Activated CD8-positive, alpha-beta memory T cell treated with anti-CD3 and anti-CD28 coated beads for 48 hours (primary cell): ENCODE results near the gene USP10.

Experiments
- DNase-seq, 3 experiments: peaks; one replicate each; pipeline ENCODE4 v3.0.0-alpha.2; 2020; ENCODE audit warnings: low read depth in 2 of 3, low spot score in 2 of 3

Gene USP10

DNA sequence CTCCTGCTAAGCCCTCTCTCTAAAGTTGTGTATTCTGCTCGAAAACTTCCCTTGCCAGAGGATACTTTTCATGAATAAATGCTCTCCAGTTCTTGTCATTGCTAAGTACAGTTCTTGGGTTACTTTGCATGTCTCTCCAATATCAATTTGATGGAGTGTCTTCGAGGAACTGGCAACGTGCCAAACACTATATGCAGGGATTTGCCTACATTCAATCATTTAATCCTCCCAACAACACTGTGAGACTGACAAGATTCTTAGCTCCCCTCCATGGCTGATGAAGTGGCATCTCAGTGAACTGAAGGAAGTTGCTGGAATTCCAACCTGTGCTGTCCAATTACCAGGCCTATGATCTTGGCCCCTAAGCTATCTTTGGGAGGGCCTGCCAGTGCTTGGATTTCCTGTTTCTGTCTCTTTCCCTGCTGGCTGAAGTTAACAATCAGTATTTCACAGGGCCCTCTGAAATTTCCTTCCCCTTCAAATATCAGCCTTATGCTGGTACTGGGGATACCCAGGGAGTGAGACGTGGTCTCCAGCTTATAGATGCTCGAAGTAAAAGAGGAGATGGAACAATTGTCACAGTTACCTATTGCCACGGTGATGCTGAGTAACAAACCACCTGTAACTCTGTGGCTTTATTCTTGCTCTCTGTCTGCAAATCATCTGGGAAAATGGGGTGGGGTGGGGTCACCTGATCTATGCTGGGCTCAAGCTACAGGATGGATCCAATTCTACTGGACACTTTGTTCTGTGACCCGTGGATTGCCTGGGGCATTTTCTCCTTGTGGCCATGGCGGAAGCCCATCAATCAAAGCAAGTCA lies 100.6 kb downstream of the USP10 start:
- DNase-seq, result no peak

DNA sequence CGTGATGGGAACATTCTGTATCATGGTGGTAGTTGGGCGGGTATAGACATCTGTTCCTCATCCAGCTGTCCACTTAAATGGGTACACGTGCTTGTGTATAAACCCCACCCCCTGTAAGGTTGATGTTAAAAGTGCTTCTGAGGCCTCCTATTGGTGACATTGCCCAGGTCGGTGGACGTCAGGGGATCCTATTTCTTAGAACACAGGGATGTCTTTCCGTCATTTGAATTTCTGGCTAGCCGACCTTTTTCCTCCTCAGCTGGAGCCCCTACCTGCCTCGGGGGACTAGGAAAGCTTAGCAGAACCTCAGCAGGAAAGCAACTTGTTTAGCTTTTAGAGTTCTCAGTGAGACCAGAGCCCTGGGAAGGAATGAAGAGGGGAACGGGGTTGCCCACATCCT lies 103.3 kb downstream of the USP10 start:
- DNase-seq, result no peak

DNA sequence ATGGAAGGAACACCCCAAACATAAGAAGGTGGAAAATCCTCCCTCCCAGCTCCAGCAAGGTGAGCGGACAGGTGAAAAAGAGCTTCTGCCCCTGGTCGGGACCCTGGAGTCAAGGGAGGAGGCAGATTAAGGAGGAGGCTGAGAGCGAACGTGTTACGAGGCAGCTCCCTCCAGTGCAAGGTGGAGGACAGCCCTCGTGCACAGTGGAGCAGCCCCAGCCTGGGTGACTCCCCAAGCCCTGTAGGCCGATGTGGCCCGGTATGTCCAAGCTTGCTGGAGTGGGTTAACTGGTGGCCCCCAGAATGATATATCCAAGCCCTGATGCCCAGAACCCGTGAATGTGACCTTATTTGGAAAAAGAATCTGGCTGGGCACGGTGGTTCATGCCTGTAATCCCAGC lies 104.5 kb downstream of the USP10 start:
- DNase-seq, result no peak

DNA sequence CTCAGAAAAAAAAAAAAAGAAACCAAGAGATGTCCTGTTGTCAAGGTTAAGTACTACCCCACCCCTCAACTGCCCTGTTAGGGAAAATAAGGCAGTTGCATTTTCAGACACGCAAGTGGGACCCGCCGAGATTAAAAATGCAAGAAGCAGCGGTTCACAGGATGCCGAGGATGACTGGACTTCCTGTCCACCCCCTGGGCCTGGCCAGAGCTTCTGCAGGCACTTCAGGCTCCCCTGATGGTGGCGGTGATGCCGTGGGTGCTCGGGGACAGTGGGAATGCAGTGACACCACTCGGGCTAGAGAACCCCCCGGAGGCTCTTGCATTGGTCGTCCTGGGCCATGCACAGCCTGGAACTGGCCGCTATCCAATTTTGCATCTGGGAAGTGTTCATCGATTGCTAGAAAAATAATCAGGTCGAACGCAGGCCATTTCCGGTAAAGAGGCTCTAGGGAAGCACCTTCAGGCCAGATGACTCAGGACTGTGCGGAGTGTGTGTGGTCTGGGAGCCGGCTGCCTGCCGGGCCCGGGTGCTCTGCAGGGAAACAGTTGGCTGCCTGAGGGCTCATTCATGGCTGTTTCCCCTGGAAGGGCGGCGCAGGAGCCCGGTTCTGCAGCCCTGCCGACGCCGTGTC lies 106.6 kb downstream of the USP10 start:
- no peak for DNase-seq

DNA sequence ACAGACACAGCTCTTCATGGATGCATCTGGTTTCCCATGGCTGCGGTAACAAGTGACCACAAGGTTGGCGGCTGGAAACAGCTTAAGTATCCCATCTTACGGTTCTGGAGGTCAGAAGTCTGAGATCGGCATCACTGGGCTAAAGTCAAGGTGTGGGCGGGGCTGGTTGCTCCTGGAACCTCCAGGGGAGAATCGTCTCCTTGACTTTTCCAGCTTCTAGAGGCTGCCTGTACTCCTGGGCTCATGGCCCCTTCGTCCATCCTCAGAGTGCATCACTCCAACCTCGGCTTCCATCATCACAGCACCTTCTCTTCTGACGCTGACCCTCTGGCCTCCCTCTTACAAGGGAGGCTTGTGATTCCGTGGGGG lies 107.1 kb downstream of the USP10 start:
- no peak for DNase-seq

DNA sequence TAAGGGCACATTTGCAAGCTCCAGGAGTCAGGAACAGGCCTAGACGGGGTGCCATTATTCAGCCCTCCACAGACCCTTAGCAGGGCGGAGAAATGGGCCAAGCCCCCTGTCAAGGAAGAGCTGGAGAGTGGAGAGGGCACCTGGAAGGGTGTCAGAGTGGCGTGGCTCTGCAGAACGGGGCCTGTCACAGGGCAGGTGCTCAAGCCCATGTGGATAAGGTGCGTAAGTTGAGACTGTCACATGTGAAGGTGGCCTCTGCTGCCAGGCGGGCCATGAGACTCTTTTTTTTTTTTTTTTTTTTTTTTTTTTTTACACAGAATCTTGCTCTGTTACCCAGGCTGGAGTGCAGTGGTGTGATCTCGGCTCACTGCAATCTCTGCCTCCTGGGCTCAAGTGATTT lies 108.0 kb downstream of the USP10 start:
- no peak for DNase-seq

DNA sequence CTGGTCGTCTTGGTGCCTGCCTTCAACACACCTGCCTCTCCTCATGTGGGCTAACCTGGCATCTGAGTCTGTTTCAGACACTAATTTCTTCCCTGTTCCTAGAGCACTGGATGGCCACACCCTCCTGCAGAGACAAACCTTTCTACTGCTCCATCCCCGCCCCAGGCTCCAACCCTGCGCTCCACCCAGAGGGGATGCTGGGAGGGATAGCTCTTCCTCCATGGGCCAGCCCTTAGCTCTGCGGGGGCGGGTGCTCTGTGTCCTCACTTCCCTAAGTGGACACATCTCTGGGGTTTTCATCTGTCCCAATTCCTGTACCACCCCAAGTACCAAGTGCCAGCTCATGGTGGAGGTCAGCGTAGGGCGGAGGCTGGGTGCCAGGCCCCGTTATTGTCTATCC lies 109.0 kb downstream of the USP10 start:
- DNase-seq, result no peak

DNA sequence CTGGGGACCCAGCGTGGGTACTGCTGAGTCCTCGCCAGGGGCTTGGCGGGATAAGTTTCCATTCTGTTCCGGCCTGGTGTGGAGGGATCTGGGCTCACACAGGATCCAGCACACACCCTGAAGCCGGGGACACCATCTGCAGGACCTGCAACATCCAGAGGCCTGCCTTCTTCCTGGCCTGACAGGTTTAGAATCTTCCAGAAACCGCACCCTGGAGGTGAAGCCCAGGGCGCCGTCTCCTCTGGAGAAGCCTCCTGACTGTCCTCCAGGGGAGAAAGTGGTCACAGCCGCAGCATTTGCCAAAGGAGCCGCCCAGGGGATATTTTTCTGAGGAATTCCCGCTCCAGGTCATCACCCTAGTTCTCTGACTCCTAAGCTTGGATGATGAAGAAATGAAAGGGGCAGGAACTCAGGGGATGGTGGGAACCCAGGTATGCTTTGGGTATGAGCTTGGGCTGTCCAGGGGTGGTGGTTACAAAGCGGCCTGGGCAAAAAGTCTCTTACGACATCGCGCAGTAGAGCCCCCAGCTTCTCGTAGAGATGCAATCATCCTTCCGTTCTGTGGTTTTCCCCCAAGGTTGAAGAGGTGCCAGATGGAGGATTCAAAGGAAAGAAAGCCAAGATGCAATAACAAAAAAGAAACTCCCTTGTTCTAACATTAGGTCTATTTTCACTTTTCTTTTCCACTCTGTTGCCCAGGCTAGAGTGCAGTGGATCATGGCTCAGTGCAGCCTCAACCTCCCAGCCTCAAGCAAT lies 110.9 kb downstream of the USP10 start:
- no peak for DNase-seq

DNA sequence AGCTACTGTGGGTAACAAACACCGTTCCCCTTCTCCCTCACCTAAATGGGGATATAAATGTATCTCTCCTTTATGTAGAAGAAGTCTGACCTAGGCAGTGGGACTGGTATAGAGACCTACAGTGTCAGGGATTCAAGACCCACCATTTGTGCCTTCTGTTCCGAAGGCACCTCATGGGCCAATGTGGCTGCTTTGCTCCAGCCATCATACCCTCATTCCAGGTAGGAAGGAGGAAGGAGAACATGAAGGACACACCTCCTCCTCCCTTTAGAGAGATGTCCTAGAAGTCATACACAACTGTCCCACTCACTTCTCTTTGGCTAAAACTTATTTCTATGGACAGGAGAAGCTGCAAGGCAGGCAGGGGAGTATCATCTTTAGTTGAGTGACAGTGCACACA lies 111.7 kb downstream of the USP10 start:
- DNase-seq, result no peak

DNA sequence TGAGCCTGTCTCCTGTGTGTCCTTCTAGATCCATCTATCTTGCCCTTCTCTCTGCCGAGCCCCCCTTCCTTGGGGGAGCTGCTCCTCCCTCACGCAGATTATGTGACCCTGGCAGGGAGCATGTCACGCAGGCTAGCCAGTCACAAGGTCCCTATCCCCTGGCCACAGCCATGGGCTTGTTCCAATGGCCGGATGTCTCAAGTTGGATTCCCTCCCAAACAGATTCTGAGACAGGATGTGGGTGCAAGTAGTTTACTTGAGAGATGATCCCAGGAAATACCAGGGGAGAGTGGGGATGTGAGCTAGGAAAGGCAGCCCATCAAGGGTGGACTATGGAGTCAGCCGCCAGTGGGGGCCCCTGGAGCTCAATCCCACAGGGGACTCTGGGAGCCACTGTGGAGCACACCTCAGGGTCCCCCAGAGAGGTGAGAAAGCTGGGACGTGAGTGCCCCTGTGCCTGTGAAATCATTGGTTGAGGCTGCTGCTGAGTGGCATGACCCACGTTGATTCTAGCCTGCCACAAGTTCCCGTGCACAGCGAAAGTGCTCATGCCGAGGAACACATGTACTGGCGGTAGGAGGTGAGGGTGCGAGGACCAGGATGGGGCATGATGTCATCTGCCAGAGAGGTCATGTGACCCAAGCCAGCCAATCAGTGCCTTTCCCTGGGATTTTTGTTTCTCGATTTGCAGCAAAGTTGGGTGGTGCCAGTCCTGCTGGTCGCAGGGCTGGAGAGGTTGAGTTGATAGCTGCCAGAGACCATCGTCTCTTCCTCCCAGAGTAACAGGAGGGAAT lies 113.5 kb downstream of the USP10 start:
- no peak for DNase-seq

DNA sequence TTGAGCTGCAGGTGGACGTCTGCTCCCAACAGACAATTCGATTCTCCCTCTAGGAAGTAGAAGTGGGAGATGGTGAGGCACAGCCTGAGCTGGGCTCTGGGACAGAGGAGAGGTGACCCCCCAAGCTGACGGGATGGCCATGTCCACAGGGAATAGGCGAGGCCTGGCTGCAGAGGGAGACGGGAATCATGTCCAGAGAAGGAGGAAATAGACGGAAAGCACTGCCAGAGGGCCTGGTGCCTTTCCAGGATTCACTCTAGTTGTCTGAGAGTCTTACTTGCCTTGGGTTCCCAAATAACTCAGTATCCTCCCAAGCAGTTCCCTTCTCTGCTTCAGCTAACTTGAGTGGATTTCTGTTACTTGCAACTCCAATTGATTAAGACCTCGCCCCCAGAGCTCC lies 115.7 kb downstream of the USP10 start:
- no peak for DNase-seq

DNA sequence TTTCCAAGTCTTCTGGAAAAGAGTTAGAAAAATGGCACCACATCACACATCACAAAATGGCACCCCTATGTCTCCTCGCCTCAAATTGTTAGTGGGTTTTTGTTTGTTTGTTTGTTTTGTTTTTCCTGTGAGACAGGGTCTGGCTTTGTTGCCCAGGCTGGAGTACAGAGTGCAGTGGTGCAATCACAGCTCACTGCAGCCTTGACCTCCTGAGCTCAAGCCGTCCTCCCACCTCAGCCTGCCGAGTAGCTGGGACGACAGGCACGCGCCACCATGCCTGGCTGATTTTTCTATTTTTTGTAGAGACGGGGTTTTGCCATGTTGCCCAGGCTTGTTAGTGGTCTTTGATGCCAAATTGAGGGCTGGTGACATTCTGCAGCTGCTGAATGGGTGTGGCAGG lies 116.2 kb downstream of the USP10 start:
- no peak for DNase-seq

DNA sequence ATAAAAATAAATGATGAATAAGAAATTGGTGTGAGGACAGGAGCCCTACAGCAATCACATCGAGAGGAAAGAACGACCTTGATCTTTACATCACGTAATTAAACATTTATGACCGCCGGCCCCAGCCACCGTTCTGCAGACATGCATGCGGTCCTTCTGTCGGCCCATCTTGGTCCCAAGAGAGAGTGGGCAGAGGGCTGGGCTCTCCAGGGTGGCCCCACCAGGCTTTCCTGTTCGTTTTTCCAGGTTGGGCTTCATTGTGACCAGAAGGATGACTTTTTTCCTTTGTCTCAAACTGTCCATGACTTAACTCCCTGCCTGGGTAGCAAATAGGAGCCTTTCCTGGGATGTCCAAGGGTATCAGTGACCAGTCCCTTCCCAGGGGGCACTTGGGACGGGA lies 116.7 kb downstream of the USP10 start:
- no peak for DNase-seq

DNA sequence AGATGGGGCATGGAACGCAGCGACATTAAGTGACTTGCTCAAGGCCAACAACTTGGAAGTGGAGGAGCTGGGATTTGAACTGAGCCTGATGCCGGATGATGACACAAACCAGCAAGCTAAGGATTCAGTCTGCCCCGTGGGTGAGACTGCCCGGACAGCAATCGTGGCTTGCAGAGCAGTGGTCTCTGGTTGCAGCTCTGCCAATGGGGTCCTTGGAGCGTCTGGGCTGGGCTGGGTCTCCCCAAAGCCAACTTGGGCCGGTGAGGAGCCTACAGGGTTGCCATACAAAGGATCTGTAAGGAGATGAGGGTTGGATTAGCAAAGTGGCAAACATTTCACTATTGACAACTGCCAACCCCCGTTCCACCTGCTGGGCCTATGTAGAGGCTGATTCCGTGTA lies 117.4 kb downstream of the USP10 start:
- DNase-seq, result no peak

DNA sequence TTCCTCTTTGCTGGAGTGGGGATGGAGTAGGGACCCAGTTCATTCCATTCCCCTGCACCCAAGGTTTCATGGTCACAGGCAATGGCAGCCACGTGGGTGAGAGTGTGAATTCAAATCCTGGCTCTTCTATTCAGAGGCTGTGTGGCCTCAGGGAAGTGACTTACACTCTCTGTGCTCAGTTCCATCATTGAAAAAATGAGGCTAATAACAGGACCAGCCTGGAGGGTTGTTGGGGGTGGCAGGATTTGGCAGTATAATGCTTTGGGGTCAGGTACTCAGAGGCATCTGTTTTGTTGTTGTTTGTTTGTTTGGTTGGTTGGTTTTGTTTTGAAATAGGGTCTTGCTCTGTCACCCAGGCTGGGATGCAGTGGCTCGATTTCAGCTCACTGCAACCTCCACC lies 117.8 kb downstream of the USP10 start:
- DNase-seq, result no peak

DNA sequence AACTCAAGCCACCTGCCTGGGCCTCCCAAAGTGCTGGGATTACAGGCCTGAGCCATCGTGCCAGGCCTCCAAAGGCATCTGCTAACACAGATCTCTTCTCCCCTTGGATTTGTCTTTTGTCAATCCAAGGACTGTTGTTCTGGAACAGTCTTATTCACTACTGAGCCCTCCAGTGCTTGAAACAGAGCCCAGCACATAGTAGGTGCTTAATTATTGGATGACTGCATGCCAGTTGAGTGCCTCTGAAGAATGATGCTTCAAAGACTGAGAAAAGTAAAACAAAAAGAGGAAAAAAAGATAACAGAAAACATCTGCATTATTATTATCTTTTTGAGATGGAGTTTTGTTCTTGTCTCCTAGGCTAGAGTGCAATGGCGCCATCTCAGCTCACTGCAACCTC lies 118.3 kb downstream of the USP10 start:
- DNase-seq, result no peak

DNA sequence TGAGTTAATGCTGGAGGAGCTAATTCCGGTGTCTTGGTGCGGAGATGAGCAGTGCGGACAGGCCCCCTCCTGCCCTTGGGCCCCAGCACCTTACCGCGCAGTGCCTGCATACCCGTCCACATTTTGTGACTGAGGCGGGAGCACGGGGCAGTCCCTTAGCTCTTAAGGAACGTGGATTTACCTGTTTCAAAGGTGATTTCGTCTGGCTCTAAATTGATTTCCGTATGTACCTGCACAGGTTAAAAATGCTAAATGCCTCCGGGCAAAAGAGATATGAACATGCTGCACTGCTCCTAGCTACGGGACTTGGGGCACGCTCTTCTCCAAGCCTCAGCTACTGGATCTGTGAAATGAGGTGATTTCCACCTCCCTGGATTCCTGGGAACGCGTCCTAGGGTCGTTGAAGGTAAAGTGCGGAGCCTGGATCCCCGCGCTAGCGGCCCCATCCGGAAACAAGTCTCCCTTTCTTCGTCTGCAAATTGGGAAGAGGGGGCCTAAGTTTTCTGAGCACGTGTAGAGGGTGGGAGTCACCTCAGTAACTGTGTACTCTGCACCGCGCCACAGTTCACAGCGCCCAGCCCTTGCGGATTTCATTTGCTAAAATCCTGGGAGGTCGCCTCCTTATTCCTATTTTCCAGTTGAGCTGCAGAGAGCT lies 119.3 kb downstream of the USP10 start:
- DNase-seq, result no peak

DNA sequence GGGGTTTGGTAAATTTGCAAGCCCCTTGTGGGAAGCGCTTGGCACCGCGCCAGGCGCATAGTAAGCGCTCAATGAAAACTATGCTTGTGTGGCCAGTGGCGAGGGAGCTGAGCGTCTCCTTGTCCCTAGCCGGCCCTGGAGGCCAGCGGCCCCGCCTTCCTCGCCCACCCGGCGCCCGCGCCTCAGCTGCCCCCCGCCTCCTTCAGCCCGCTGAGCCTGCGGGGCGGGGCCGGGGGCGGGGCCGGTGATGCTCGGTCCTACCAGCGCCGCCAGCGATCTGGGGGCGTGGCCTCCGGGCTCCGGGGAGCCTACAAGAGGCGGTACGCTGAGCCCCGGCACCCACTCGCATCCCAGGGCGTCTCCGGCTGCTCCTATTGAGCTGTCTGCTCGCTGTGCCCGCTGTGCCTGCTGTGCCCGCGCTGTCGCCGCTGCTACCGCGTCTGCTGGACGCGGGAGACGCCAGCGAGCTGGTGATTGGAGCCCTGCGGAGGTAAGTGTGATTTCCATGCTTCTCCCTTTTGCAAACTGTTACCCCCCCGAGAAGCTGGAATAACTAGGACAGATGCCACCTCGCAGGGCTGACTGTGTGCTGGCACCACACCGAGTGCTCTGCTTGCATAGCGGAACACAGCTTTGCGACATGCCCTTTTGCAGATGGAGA lies 120.0 kb downstream of the USP10 start, which contains the start of gene CRISPLD2:
CRISPLD2 (plus strand) TSS at position 342 of the 661 bp plus-strand sequence. CDS start 18,511 bp downstream, outside the sequence.
- DNase-seq, result peak; percentile 49 to 63 (median 62)

DNA sequence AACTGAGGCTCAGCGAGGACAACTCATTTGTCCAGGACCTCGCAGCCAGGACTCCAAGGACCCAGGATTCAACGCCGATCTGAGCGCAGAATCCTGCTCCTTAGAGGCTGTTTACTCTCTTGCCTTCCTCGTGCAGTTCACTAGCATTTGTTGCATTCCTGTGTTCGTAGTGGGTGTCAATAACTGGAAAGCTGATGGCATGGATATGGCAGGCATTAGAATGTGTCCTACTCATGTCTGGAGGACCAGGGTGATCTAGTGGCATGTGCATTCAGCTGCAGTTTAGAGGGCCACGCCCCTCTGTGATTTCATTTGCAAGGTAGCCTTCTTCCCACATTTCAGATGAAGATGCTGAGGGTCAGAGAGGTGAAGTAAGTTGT lies 120.5 kb downstream of the USP10 start:
- DNase-seq, result no peak

DNA sequence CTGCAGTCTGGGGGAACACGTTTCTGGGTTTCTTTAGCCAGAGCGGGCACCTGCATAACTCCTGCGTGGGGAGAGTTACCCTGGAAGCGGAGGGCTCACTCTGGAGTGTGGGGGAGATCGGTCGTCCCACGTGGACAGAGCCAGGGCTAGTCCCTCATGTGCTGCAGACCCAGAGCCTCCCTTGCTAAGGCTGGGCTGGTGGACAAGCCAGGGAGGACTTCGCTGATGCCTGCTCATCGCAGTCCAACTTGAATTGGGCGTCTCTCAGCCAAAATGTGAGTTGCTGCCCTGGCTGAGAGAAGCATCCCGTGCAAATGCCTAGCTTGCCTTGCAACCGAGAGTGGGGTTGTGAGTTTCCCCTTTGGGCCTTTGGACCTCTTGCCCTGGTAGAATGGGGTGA lies 121.0 kb downstream of the USP10 start:
- DNase-seq, result no peak
